IMR-90 (cell line): Measurements from ENCODE around the gene GALK1. TPM values are rescaled to one million over a fixed set of nuclear protein-coding genes. Genes with fewer than 3 reads are reported as not detected.

Experiments used
- ATAC-seq: fragments of 200-7000 bp; cut with Tn5 transposase; 2 replicates; pipeline ENCODE4 v1.9.1; 2020; ENCODE audit warnings: low read depth, mild to moderate bottlenecking, moderate library complexity
- BruUV-seq: library from RNA; stranded (reverse); fragments of 400-500 nt; replicated peaks from 2 replicates; lab custom pipeline; 2021; lab: Mats Ljungman, UMichigan
- CTCF ChIA-PET: fragments of 300-600 bp; formaldehyde crosslinking; extraction: SDS; loops from one replicate; lab custom pipeline; 2021; ENCODE audit warnings: antibody characterized with exemption; lab: Yijun Ruan, JAX
- POLR2A ChIA-PET: fragments of 300-600 bp; sonication (Branson Sonifier 250); formaldehyde crosslinking; loops from one replicate; lab custom pipeline; 2022; ENCODE audit warnings: antibody characterized with exemption; ENCODE audit not compliant: unreplicated experiment; lab: Charles Lee
- DNase-seq: peaks from one replicate; pipeline ENCODE4 v3.0.0; 2013
- H2AFZ ChIP-seq: replicated peaks from 2 replicates; pipeline ENCODE3; 2013; ENCODE audit warnings: low read length, mild to moderate bottlenecking; ENCODE audit not compliant: poor library complexity
- H2AK5ac ChIP-seq: 2 replicates; pipeline ENCODE4 v1.6.1; 2013; ENCODE audit warnings: low read depth, low read length, inconsistent platforms
- H2AK9ac ChIP-seq: replicated peaks from 2 replicates; pipeline ENCODE3; 2013; ENCODE audit warnings: mild to moderate bottlenecking, low read depth, low read length, moderate library complexity; ENCODE audit not compliant: poor library complexity
- H2BK120ac ChIP-seq: 2 replicates; pipeline ENCODE4 v1.6.1; 2013; ENCODE audit warnings: low read depth, low read length, inconsistent platforms
- H2BK15ac ChIP-seq: 3 replicates; pipeline ENCODE4 v1.6.1; 2013; ENCODE audit warnings: low read depth, low read length, inconsistent platforms
- H2BK20ac ChIP-seq: 2 replicates; pipeline ENCODE4 v1.6.1; 2013; ENCODE audit warnings: low read depth, mild to moderate bottlenecking, inconsistent platforms, low read length, moderate library complexity
- H2BK5ac ChIP-seq: 2 replicates; pipeline ENCODE4 v1.6.1; 2013; ENCODE audit warnings: mild to moderate bottlenecking, low read depth, low read length, inconsistent platforms; ENCODE audit not compliant: poor library complexity, severe bottlenecking
- H3K14ac ChIP-seq: replicated peaks from 2 replicates; pipeline ENCODE4 v1.6.1; 2013; ENCODE audit warnings: low read depth, low read length, inconsistent platforms
- H3K18ac ChIP-seq: 2 replicates; pipeline ENCODE4 v1.6.1; 2013; ENCODE audit warnings: low read depth, low read length, control low read depth
- H3K23ac ChIP-seq: 2 replicates; pipeline ENCODE4 v1.6.1; 2013; ENCODE audit warnings: low read depth, low read length, inconsistent platforms
- H3K27ac ChIP-seq: 2 replicates; pipeline ENCODE4 v1.5.1; 2013; ENCODE audit warnings: mild to moderate bottlenecking, control low read depth, low read length; ENCODE audit not compliant: insufficient read depth
- H3K27me3 ChIP-seq: 2 replicates; pipeline ENCODE4 v1.6.1; 2013; ENCODE audit warnings: low read length; ENCODE audit not compliant: control insufficient read depth, insufficient read depth
- H3K36me3 ChIP-seq: 2 replicates; pipeline ENCODE4 v1.6.1; 2013; ENCODE audit warnings: low read length, mixed read lengths; ENCODE audit not compliant: control insufficient read depth, insufficient read depth
- H3K4ac ChIP-seq: 2 replicates; pipeline ENCODE4 v1.6.1; 2013; ENCODE audit warnings: low read depth, low read length, inconsistent platforms
- H3K4me1 ChIP-seq: 2 replicates; pipeline ENCODE4 v1.6.1; 2013; ENCODE audit warnings: low read length, mixed read lengths; ENCODE audit not compliant: control insufficient read depth, insufficient read depth
- H3K4me2 ChIP-seq: 2 replicates; pipeline ENCODE4 v1.6.1; 2013; ENCODE audit warnings: low read depth, mild to moderate bottlenecking, control low read depth, low read length, moderate library complexity
- H3K4me3 ChIP-seq: 2 replicates; pipeline ENCODE4 v1.5.1; 2013; ENCODE audit warnings: low read depth, mild to moderate bottlenecking, control low read depth, low read length, moderate library complexity; ENCODE audit not compliant: insufficient read depth
- H3K56ac ChIP-seq: 2 replicates; pipeline ENCODE4 v1.6.1; 2013; ENCODE audit warnings: low read length, inconsistent platforms; ENCODE audit not compliant: insufficient read depth; ENCODE audit errors: extremely low read depth
- H3K79me1 ChIP-seq, 2 experiments: 2 replicates each; pipeline ENCODE4 v1.6.1; 2013; ENCODE audit warnings: low read length in 2 of 2, inconsistent platforms in 1 of 2, low read depth in 1 of 2
- H3K9ac ChIP-seq: 2 replicates; pipeline ENCODE4 v1.6.1; 2013; ENCODE audit warnings: low read depth, low read length, control low read depth
- H3K9me1 ChIP-seq: 2 replicates; pipeline ENCODE4 v1.6.1; 2013; ENCODE audit warnings: low read length, inconsistent platforms; ENCODE audit not compliant: insufficient read depth
- H3K9me3 ChIP-seq: 2 replicates; pipeline ENCODE4 v1.6.1; 2013; ENCODE audit warnings: low read length; ENCODE audit not compliant: control insufficient read depth, insufficient read depth
- H4K20me1 ChIP-seq: 2 replicates; pipeline ENCODE4 v1.6.1; 2013; ENCODE audit warnings: low read length, inconsistent platforms; ENCODE audit not compliant: insufficient read depth
- H4K5ac ChIP-seq: 2 replicates; pipeline ENCODE4 v1.6.1; 2013; ENCODE audit warnings: mild to moderate bottlenecking, low read depth, low read length, control low read depth
- H4K8ac ChIP-seq, 2 experiments: 2 replicates each; pipeline ENCODE4 v1.6.1; 2013; ENCODE audit warnings: low read depth in 2 of 2, low read length in 2 of 2, control low read depth in 1 of 2, inconsistent platforms in 1 of 2
- H4K91ac ChIP-seq: 2 replicates; pipeline ENCODE4 v1.6.1; 2013; ENCODE audit warnings: low read depth, low read length, inconsistent platforms; ENCODE audit not compliant: insufficient read depth
- CEBPB ChIP-seq: IDR thresholded peaks from 2 replicates; pipeline ENCODE4 v1.6.1; 2012; ENCODE audit warnings: low read depth, low read length, improper control_type of control experiment
- CTCF ChIP-seq: conservative IDR thresholded peaks from 2 replicates; pipeline ENCODE4 v1.5.1; 2012; ENCODE audit warnings: mild to moderate bottlenecking, low read depth, low read length, improper control_type of control experiment
- ELK1 ChIP-seq: fragments of 150-350 bp; IDR thresholded peaks from 2 replicates; pipeline ENCODE4 v1.6.1; 2016; ENCODE audit warnings: low read depth, mild to moderate bottlenecking, low read length, moderate library complexity, borderline replicate concordance
- FOS ChIP-seq: fragments of 150-350 bp; IDR thresholded peaks from 2 replicates; pipeline ENCODE4 v1.6.1; 2016; ENCODE audit warnings: low read depth, low read length
- MAZ ChIP-seq: IDR thresholded peaks from 2 replicates; pipeline ENCODE4 v1.6.1; 2012; ENCODE audit warnings: low read depth, mild to moderate bottlenecking, low read length, improper control_type of control experiment, moderate library complexity, borderline replicate concordance
- MXI1 ChIP-seq: IDR thresholded peaks from 2 replicates; pipeline ENCODE4 v1.6.1; 2012; ENCODE audit warnings: low read depth, mild to moderate bottlenecking, low read length, moderate library complexity, borderline replicate concordance
- NFE2L2 ChIP-seq: fragments of 150-350 bp; IDR thresholded peaks from 2 replicates; pipeline ENCODE4 v1.6.1; 2016; ENCODE audit warnings: low read depth, mild to moderate bottlenecking, low read length
- RAD21 ChIP-seq: IDR thresholded peaks from 2 replicates; pipeline ENCODE4 v1.6.1; 2012; ENCODE audit warnings: low read length, improper control_type of control experiment
- RCOR1 ChIP-seq: IDR thresholded peaks from 2 replicates; pipeline ENCODE4 v1.6.1; 2012; ENCODE audit warnings: mild to moderate bottlenecking, low read length, improper control_type of control experiment; ENCODE audit not compliant: insufficient replicate concordance
- RFX5 ChIP-seq: IDR thresholded peaks from 2 replicates; pipeline ENCODE4 v1.8.0; 2012; ENCODE audit warnings: low read depth, mild to moderate bottlenecking, low read length, moderate library complexity
- SMC3 ChIP-seq: fragments of 150-350 bp; IDR thresholded peaks from 2 replicates; pipeline ENCODE4 v1.6.1; 2016; ENCODE audit warnings: low read depth, mild to moderate bottlenecking, antibody characterized with exemption, low read length, moderate library complexity
- USF2 ChIP-seq: fragments of 150-350 bp; IDR thresholded peaks from 2 replicates; pipeline ENCODE4 v1.6.1; 2017; ENCODE audit warnings: mild to moderate bottlenecking, antibody characterized with exemption, low read length, low read depth
- WGBS, 2 experiments: methylation state at CpG; one replicate each; pipeline versions ENCODE4 v1.1.5 to v1.1.7; 2013; ENCODE audit warnings: missing lambda C conversion rate in 2 of 2; ENCODE audit not compliant: insufficient read length in 1 of 2; ENCODE audit errors: extremely low coverage in 2 of 2; 5-methylcytosine and 5-hydroxymethylcytosine counted together
- dilution Hi-C: fragments of 300-500 bp; cut with HindIII; formaldehyde crosslinking; loops from one replicate; pipeline ENCODE4 v1.14.3; 2018; ENCODE audit warnings: low sequenced_read_pairs; ENCODE audit not compliant: unreplicated experiment
- in situ Hi-C: fragments of 300-500 bp; cut with MboI; formaldehyde crosslinking; loops from 3 replicates; pipeline ENCODE4 v1.14.3; 2019; ENCODE audit warnings: low sequenced_read_pairs, inconsistent platforms, mixed read lengths
- intact Hi-C: fragments of 100-400 bp; cut with micrococcal nuclease; formaldehyde crosslinking; loops from 2 replicates; pipeline ENCODE4 v1.10.0; 2022
- polyA plus RNA-seq, 3 experiments: library from polyadenylated mRNA; depleted of rRNA; stranded (reverse); fragments of >200 nt; gene quantifications; 2 replicates each; pipeline ENCODE4 v1.2.3, GENCODE V29; 2012; ENCODE audit warnings: low replicate concordance in 1 of 3
- total RNA-seq: library from RNA; depleted of rRNA; stranded (reverse); fragments of >200 nt; gene quantifications from 2 replicates; pipeline ENCODE4 v1.2.3, GENCODE V29; 2012

Gene GALK1
- total and polyA plus RNA-seq, 2 of the 4 experiments (the other 2 are of a cell fraction) = 19.9 to 21.9 TPM

GRCh38 chr17:75752405-75752709 lies 12.6 kb downstream of the GALK1 start:
- H3K27ac ChIP-seq = no peak overlapping the region
- no peak overlapping the region for H4K91ac ChIP-seq
- no peak overlapping the region for H3K18ac ChIP-seq
- no peak overlapping the region for H2BK15ac ChIP-seq
- intact Hi-C loops = no loop called here
- H4K20me1 ChIP-seq = no peaks in the 10 kb centered on the region
- ChIA-PET CTCF (no interaction called here), POLR2A (no interaction called here)
- peaks cover 6% of the 10 kb centered on the region for H3K4me1 ChIP-seq
- no peak overlapping the region for H3K4me2 ChIP-seq
- no peak overlapping the region for H2BK20ac ChIP-seq
- no peak overlapping the region for H3K23ac ChIP-seq
- no peak for ATAC-seq
- peak overlapping the region; percentile 78 for H2AK9ac ChIP-seq
- dilution Hi-C loops = no loop called here
- H3K56ac ChIP-seq = no peak overlapping the region
- H3K4ac ChIP-seq = no peak overlapping the region
- DNase-seq = no peak
- H4K5ac ChIP-seq = no peak overlapping the region
- no peak overlapping the region for H4K8ac ChIP-seq
- no peak overlapping the region for H2AK5ac ChIP-seq
- no peaks in the 10 kb centered on the region; the same call in 1 of the 2 replicates for H3K27me3 ChIP-seq
- 88% methylated on average over 5 of the region's 10 CpGs; no CpG with 5 or more reads in 1 of the 2 experiments for WGBS, 2 experiments
- no peaks in the 10 kb centered on the region for H3K79me1 ChIP-seq
- 0 out of 2 replicates have a peak, but pooled peaks cover 3% of the 10 kb centered on the region for H3K9me1 ChIP-seq
- no peaks in the 10 kb centered on the region for H3K9me3 ChIP-seq
- in situ Hi-C loops = no loop called here
- H3K9ac ChIP-seq = no peak overlapping the region
- TF ChIP-seq ELK1 = no peak
- no peak for TF ChIP-seq SMC3
- TF ChIP-seq RCOR1 = no peak
- TF ChIP-seq RAD21 = no peak
- TF ChIP-seq FOS = no peak
- TF ChIP-seq USF2 = no peak
- no peak for TF ChIP-seq MXI1
- TF ChIP-seq CEBPB = no peak
- no peak for TF ChIP-seq RFX5
- no peak for TF ChIP-seq MAZ
- TF ChIP-seq CTCF = no peak
- TF ChIP-seq NFE2L2 = no peak
- no peaks in the 10 kb centered on the region for H3K36me3 ChIP-seq
- H3K4me3 ChIP-seq = no peak overlapping the region
- no peak overlapping the region for H2BK5ac ChIP-seq
- H2BK120ac ChIP-seq = no peak overlapping the region
- BruUV-seq = no TSS peak
- no peak overlapping the region for H3K14ac ChIP-seq
- H2AFZ ChIP-seq = peak overlapping the region; percentile 32
